IPS-20b (cell line): ENCODE data around the gene TTC16.

ENCODE experiments used
- H3K27ac ChIP-seq: one replicate; pipeline ENCODE4 v1.5.1; 2013; ENCODE audit warnings: low read length
- H3K27me3 ChIP-seq: 2 replicates; pipeline ENCODE4 v1.6.1; 2013; ENCODE audit warnings: mild to moderate bottlenecking, low read length, inconsistent platforms; ENCODE audit not compliant: insufficient read depth
- H3K36me3 ChIP-seq: 2 replicates; pipeline ENCODE4 v1.6.1; 2013; ENCODE audit warnings: low read depth, mild to moderate bottlenecking, inconsistent platforms, low read length, moderate library complexity; ENCODE audit not compliant: insufficient read depth
- H3K4me1 ChIP-seq: 2 replicates; pipeline ENCODE4 v1.6.1; 2013; ENCODE audit warnings: mild to moderate bottlenecking, control low read depth, inconsistent platforms, low read length, moderate library complexity; ENCODE audit not compliant: insufficient read depth
- H3K4me3 ChIP-seq: 2 replicates; pipeline ENCODE4 v1.5.1; 2013; ENCODE audit warnings: mild to moderate bottlenecking, low read length, inconsistent platforms
- H3K9ac ChIP-seq: 2 replicates; pipeline ENCODE4 v1.6.1; 2013; ENCODE audit warnings: low read depth, mild to moderate bottlenecking, inconsistent platforms, low read length, moderate library complexity
- H3K9me3 ChIP-seq: 2 replicates; pipeline ENCODE4 v1.6.1; 2013; ENCODE audit warnings: mild to moderate bottlenecking, low read depth, low read length, inconsistent platforms; ENCODE audit not compliant: insufficient read depth

TTC16 gene

GRCh38 chr9:127712867-127713266, 3.0 kb upstream of the TTC16 start:
- Histone ChIP-seq H3K9me3 (no peaks in the 10 kb centered on the region), H3K4me1 (0 out of 2 replicates have a peak, but pooled peaks cover 8% of the 10 kb centered on the region), H3K4me3 (no peak overlapping the region), H3K36me3 (no peaks in the 10 kb centered on the region), H3K9ac (no peak overlapping the region), H3K27ac (no peak overlapping the region), H3K27me3 (peaks cover 3% of the 10 kb centered on the region; the same call in 1 of the 2 replicates)

- H3K9me3 ChIP-seq = no peaks in the 10 kb centered on the region
- H3K27ac ChIP-seq = no peak overlapping the region
- H3K4me3 ChIP-seq = peak overlapping the region; percentile 49
- H3K36me3 ChIP-seq = no peaks in the 10 kb centered on the region
- 0 out of 2 replicates have a peak, but pooled peaks cover 8% of the 10 kb centered on the region for H3K4me1 ChIP-seq
- no peak overlapping the region for H3K9ac ChIP-seq
- peaks cover 3% of the 10 kb centered on the region; the same call in 1 of the 2 replicates for H3K27me3 ChIP-seq
These were observed 1.7 kb upstream of the TTC16 start for GRCh38 chr9:127714020-127714750.

- peak overlapping the region; percentile 81 for H3K4me3 ChIP-seq
- H3K27ac ChIP-seq = no peak overlapping the region
- no peaks in the 10 kb centered on the region for H3K36me3 ChIP-seq
- H3K27me3 ChIP-seq = peaks cover 3% of the 10 kb centered on the region; the same call in 1 of the 2 replicates
- 0 out of 2 replicates have a peak, but pooled peaks cover 8% of the 10 kb centered on the region for H3K4me1 ChIP-seq
- no peaks in the 10 kb centered on the region for H3K9me3 ChIP-seq
- peak overlapping the region; percentile 61; the same call in 1 of the 2 replicates for H3K9ac ChIP-seq
These were observed 869 bp upstream of the TTC16 start for GRCh38 chr9:127714951-127715469.

GRCh38 chr9:127716412-127716811, 533 bp downstream of the TTC16 start:
- 0 out of 2 replicates have a peak, but pooled peaks cover 5% of the 10 kb centered on the region for H3K4me1 ChIP-seq
- H3K4me3 ChIP-seq = peak overlapping the region; percentile 81; the same call in 1 of the 2 replicates
- H3K27me3 ChIP-seq = peaks cover 3% of the 10 kb centered on the region; the same call in 1 of the 2 replicates
- H3K9ac ChIP-seq = no peak overlapping the region
- no peaks in the 10 kb centered on the region for H3K9me3 ChIP-seq
- no peaks in the 10 kb centered on the region for H3K36me3 ChIP-seq
- no peak overlapping the region for H3K27ac ChIP-seq

- H3K9me3 ChIP-seq = no peaks in the 10 kb centered on the region
- H3K4me1 ChIP-seq = 0 out of 2 replicates have a peak, but pooled peaks cover 4% of the 10 kb centered on the region
- no peaks in the 10 kb centered on the region for H3K36me3 ChIP-seq
- no peak overlapping the region for H3K27ac ChIP-seq
- peaks cover 3% of the 10 kb centered on the region; the same call in 1 of the 2 replicates for H3K27me3 ChIP-seq
- H3K9ac ChIP-seq = no peak overlapping the region
- no peak overlapping the region for H3K4me3 ChIP-seq
These were observed 1.9 kb downstream of the TTC16 start for GRCh38 chr9:127717766-127718165.

GRCh38 chr9:127720031-127720864, 4.4 kb downstream of the TTC16 start:
- H3K9me3 ChIP-seq = no peaks in the 10 kb centered on the region
- no peak overlapping the region for H3K27ac ChIP-seq
- H3K4me1 ChIP-seq = no peaks in the 10 kb centered on the region
- H3K27me3 ChIP-seq = no peaks in the 10 kb centered on the region
- H3K9ac ChIP-seq = no peak overlapping the region
- no peaks in the 10 kb centered on the region for H3K36me3 ChIP-seq
- H3K4me3 ChIP-seq = no peak overlapping the region

- Histone ChIP-seq H3K9ac (no peak overlapping the region), H3K9me3 (no peaks in the 10 kb centered on the region), H3K4me3 (no peak overlapping the region), H3K27ac (no peak overlapping the region), H3K27me3 (no peaks in the 10 kb centered on the region), H3K4me1 (no peaks in the 10 kb centered on the region), H3K36me3 (no peaks in the 10 kb centered on the region)
These were observed 5.0 kb downstream of the TTC16 start for GRCh38 chr9:127720865-127721227.

- Histone ChIP-seq H3K4me1 (no peaks in the 10 kb centered on the region), H3K27me3 (no peaks in the 10 kb centered on the region), H3K4me3 (no peak overlapping the region), H3K9me3 (no peaks in the 10 kb centered on the region), H3K9ac (no peak overlapping the region), H3K27ac (no peak overlapping the region), H3K36me3 (no peaks in the 10 kb centered on the region)
These were observed 5.5 kb downstream of the TTC16 start for GRCh38 chr9:127721391-127721821.

- no peaks in the 10 kb centered on the region for H3K9me3 ChIP-seq
- H3K9ac ChIP-seq = no peak overlapping the region
- H3K36me3 ChIP-seq = no peaks in the 10 kb centered on the region
- H3K27ac ChIP-seq = no peak overlapping the region
- H3K27me3 ChIP-seq = no peaks in the 10 kb centered on the region
- H3K4me3 ChIP-seq = no peak overlapping the region
- H3K4me1 ChIP-seq = no peaks in the 10 kb centered on the region
These were observed 6.3 kb downstream of the TTC16 start for GRCh38 chr9:127722055-127722745.

GRCh38 chr9:127723013-127723412, 7.1 kb downstream of the TTC16 start:
- no peak overlapping the region for H3K9ac ChIP-seq
- H3K4me3 ChIP-seq = no peak overlapping the region
- no peaks in the 10 kb centered on the region for H3K27me3 ChIP-seq
- no peaks in the 10 kb centered on the region for H3K36me3 ChIP-seq
- H3K9me3 ChIP-seq = no peaks in the 10 kb centered on the region
- H3K27ac ChIP-seq = no peak overlapping the region
- no peaks in the 10 kb centered on the region for H3K4me1 ChIP-seq

GRCh38 chr9:127723444-127723843, 7.6 kb downstream of the TTC16 start:
- Histone ChIP-seq H3K4me1 (no peaks in the 10 kb centered on the region), H3K27me3 (no peaks in the 10 kb centered on the region), H3K36me3 (no peaks in the 10 kb centered on the region), H3K9ac (no peak overlapping the region), H3K4me3 (no peak overlapping the region), H3K27ac (no peak overlapping the region), H3K9me3 (no peaks in the 10 kb centered on the region)
